Chondrocyte (in vitro differentiated cells): ENCODE measurements around the gene FRMD4A. TPM values are rescaled to one million over a fixed set of nuclear protein-coding genes. Genes with fewer than 3 reads are reported as not detected.

Experiments
- DNase-seq: peaks from one replicate; pipeline ENCODE4 v3.0.0; 2021; ENCODE audit warnings: mixed read lengths, low spot score
- H3K27ac Mint-ChIP-seq: one replicate; pipeline ENCODE4 v1.8.0; 2021; ENCODE audit warnings: mild to moderate bottlenecking, moderate library complexity, mixed read lengths; ENCODE audit not compliant: unreplicated experiment
- H3K27me3 Mint-ChIP-seq: 2 replicates; pipeline ENCODE4 v1.8.0; 2021; ENCODE audit warnings: low read depth, mixed read lengths
- H3K36me3 Mint-ChIP-seq: 2 replicates; pipeline ENCODE4 v1.8.0; 2021; ENCODE audit warnings: low read depth, mixed read lengths
- H3K4me1 Mint-ChIP-seq: 2 replicates; pipeline ENCODE4 v1.8.0; 2021; ENCODE audit warnings: low read depth, mild to moderate bottlenecking, mixed read lengths
- H3K4me3 Mint-ChIP-seq: one replicate; pipeline ENCODE4 v1.8.0; 2021; ENCODE audit warnings: mild to moderate bottlenecking, moderate library complexity, mixed read lengths; ENCODE audit not compliant: unreplicated experiment
- H3K9me3 Mint-ChIP-seq: 2 replicates; pipeline ENCODE4 v1.8.0; 2021; ENCODE audit warnings: low read depth, mixed read lengths
- total RNA-seq: library from RNA; stranded (reverse); gene quantifications from 3 replicates; pipeline ENCODE4 v1.2.1, GENCODE V29; 2021
- TF ChIP-seq, protein P1 (sequence below): fragments of 200-600 bp; sonication (generic); IDR thresholded peaks from 2 replicates; pipeline ENCODE4 v1.5.0; 2021; ENCODE audit warnings: antibody characterized with exemption, mild to moderate bottlenecking, moderate library complexity

Gene FRMD4A
- total RNA-seq, 1 donor from 2014 or later = 129 TPM

DNA sequence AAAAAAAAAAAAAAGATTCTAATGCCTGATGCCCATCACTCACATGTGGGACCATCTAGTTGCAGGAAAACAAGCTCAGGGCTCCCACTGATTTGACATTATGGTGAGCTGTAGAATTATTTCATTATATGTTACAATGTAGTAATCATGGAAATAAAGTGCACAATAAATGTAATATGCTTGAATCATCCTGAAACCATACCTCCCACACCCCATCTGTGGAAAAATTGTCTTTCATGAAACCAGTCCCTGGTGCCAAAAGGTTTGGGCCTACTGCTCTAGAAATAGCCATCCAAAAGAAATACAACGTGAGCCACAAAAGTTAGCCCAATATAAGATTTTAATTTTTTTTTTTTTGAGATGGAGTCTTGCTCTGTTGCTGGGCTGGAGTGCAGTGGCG lies 478.8 kb downstream of the FRMD4A start:
- no peaks in the 10 kb centered on the region for H3K27me3 Mint-ChIP-seq
- H3K36me3 Mint-ChIP-seq = peaks cover 16% of the 10 kb centered on the region
- TF ChIP-seq, protein P1, sequence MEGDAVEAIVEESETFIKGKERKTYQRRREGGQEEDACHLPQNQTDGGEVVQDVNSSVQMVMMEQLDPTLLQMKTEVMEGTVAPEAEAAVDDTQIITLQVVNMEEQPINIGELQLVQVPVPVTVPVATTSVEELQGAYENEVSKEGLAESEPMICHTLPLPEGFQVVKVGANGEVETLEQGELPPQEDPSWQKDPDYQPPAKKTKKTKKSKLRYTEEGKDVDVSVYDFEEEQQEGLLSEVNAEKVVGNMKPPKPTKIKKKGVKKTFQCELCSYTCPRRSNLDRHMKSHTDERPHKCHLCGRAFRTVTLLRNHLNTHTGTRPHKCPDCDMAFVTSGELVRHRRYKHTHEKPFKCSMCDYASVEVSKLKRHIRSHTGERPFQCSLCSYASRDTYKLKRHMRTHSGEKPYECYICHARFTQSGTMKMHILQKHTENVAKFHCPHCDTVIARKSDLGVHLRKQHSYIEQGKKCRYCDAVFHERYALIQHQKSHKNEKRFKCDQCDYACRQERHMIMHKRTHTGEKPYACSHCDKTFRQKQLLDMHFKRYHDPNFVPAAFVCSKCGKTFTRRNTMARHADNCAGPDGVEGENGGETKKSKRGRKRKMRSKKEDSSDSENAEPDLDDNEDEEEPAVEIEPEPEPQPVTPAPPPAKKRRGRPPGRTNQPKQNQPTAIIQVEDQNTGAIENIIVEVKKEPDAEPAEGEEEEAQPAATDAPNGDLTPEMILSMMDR = no peak
- H3K27ac Mint-ChIP-seq = no peak overlapping the region
- H3K9me3 Mint-ChIP-seq = no peaks in the 10 kb centered on the region
- H3K4me3 Mint-ChIP-seq = no peak overlapping the region
- no peak for DNase-seq
- H3K4me1 Mint-ChIP-seq = peaks cover 39% of the 10 kb centered on the region

DNA sequence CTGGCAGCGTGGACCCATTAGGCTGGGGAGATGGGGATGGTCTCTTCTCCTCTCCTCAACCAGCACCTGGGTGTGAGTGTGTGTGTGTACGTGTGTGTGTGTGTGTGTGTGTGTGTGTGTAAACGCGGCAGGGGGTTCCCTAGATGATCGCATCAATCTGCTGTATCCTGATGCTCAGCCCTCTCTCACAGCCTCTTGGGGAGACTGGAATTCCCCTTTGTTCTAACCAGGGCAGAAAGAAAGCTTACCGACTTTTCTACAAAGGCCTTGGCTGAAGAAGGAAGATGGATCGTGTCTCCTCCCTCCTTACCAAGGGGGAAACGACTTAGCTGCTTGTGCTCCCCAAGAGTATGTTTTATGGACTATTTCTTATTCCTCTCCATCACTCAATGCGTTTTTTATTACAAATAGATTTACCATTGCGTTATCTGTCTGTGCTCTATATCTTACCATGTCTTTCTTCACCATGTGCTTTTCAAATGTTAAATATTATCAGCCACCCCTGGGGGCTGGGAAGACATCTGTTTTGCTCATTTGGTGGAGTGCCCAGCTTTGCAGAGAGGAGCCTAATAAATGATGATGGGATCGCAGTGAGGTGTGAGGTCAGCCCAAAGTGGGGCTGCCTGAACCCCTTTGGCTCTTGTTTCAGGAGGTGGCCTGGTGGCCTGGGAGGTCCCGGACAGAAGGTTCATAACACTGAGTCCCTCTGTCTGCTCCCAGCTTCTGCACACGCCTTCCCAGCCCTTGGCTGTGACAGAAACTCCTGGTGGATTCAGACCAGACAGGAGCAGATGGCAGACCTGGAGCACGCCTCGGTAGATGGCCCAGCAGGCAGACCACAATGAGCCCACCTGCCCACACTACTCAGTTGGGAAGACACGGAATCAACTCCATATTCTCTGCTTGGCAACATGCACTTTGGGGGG lies 481.9 kb downstream of the FRMD4A start:
- TF ChIP-seq, protein P1 = no peak
- no peak for DNase-seq
- Mint-ChIP-seq H3K36me3 (peaks cover 17% of the 10 kb centered on the region), H3K4me3 (no peak overlapping the region), H3K27ac (no peak overlapping the region), H3K27me3 (no peaks in the 10 kb centered on the region), H3K4me1 (peaks cover 38% of the 10 kb centered on the region), H3K9me3 (no peaks in the 10 kb centered on the region)

DNA sequence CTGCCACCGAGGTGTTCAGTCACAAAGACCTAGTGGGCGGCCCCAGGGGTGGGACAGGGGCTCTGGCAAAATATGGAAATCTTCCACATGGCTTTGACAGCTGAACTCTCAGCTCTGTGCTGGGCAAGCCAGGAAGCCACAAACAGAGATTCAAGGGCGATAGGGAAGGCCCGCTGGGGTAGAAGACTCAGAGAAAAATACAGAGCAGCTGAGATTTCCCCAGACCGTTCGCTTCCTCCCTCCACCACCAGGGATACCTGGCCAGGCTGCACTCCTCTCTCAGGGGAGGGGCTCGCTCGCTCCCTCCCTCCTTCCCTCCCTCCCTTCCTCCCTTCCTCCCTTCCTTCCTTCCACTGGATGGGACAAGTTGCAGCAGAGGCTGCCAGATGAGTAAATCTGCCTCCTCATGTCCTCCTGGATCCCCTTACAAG lies 483.5 kb downstream of the FRMD4A start:
- Mint-ChIP-seq H3K36me3 (peaks cover 19% of the 10 kb centered on the region), H3K27ac (peak overlapping the region; percentile 27), H3K4me3 (no peak overlapping the region), H3K27me3 (no peaks in the 10 kb centered on the region), H3K9me3 (no peaks in the 10 kb centered on the region), H3K4me1 (peaks cover 38% of the 10 kb centered on the region)
- TF ChIP-seq, protein P1 = no peak
- no peak for DNase-seq

DNA sequence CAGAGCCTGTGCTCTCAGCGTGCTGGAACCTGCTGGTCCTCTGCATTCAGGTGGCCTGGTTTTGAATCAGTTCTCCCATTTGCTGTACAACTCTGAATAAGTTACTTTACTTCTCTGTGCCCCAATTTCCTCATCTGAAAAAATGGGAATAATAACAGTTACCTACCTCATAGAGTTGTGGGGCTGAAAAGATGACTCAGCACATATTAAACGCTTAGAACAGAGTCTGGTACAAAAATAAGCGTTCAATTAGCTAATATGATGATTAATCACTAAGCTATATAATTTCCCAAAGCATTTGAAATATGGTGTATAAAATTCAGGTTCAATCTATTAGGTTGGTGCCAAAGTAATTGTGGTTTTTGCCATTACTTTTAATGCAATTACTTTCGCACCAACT lies 484.8 kb downstream of the FRMD4A start:
- DNase-seq = no peak
- Mint-ChIP-seq H3K4me1 (peaks cover 45% of the 10 kb centered on the region), H3K9me3 (no peaks in the 10 kb centered on the region), H3K27ac (no peak overlapping the region), H3K4me3 (no peak overlapping the region), H3K27me3 (no peaks in the 10 kb centered on the region), H3K36me3 (peaks cover 19% of the 10 kb centered on the region)
- TF ChIP-seq, protein P1 = no peak

DNA sequence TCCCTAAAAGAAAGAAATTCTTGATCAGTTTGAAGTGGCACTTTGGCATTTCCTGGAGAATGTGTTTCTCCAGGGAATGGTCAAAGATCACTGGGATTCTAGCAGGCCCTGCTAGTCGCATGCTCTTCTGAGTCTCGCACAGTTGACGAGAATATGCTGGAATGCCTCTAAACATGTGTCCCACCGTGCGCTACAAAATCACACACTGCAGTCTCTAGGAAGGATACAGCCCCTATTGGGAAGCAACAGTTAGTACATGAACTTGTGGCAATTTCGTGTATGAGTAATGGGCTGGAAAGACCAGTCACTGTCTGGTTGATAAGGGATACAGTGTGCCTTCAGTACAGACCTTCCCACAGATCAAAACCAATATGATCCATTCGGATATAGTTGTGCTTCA lies 486.1 kb downstream of the FRMD4A start:
- H3K36me3 Mint-ChIP-seq = peaks cover 20% of the 10 kb centered on the region
- no peaks in the 10 kb centered on the region for H3K27me3 Mint-ChIP-seq
- H3K27ac Mint-ChIP-seq = peak overlapping the region; percentile 72
- no peak overlapping the region for H3K4me3 Mint-ChIP-seq
- peaks cover 56% of the 10 kb centered on the region for H3K4me1 Mint-ChIP-seq
- DNase-seq = no peak
- H3K9me3 Mint-ChIP-seq = no peaks in the 10 kb centered on the region
- TF ChIP-seq, protein P1 = peak; percentile 34
